22Rv1 (cell line): Measurements from ENCODE around the gene PIGS.

ENCODE experiments used
- CTCF ChIP-seq: fragments of 450-650 bp; IDR thresholded peaks from 2 replicates; pipeline ENCODE4 v1.5.1; 2017; ENCODE audit warnings: mild to moderate bottlenecking
- ZFX ChIP-seq: fragments of 450-650 bp; IDR thresholded peaks from 2 replicates; pipeline ENCODE4 v1.6.1; 2017; ENCODE audit warnings: antibody characterized with exemption, borderline replicate concordance

- TF ChIP-seq CTCF (no peak), ZFX (no peak)
These were observed 20.9 kb upstream of the PIGS start for GRCh38 chr17:28592260-28592659.
